ENCODE measurements around the gene IL2RG. TPM values are rescaled to one million over a fixed set of nuclear protein-coding genes. Genes with fewer than 3 reads are reported as not detected.

IL2RG gene
- total RNA-seq, 1 experiment from 2014 or later = 2.8 TPM

DNA sequence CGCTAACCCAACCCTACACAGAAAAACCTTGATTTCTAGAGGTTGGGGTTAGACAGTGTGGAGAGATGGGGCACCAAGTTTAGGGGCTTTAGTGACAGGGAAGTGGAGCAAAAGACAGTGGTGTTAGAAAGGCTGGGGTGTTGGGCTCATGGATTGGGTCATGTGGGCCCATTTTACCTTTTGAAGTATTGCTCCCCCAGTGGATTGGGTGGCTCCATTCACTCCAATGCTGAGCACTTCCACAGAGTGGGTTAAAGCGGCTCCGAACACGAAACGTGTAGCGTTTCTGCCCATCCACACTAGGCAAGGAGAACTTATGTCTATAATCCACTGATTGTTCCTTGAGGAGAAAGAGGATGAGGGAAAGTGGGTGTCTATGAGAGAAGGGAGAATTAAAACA, 2.3 kb downstream of the IL2RG start:
- no TSS peak for BruUV-seq (replicated peaks)
- Histone ChIP-seq H3K27me3 (replicated peaks; ENCODE audit: insufficient read depth, low read depth, low read length, poor library complexity) (no peaks in the 10 kb centered on the region), H3K4me3 (ENCODE audit: low read depth, low read length, poor library complexity, severe bottlenecking) (no peak overlapping the region), H3K36me3 (ENCODE audit: insufficient read depth, low read length, poor library complexity, severe bottlenecking) (no peaks in the 10 kb centered on the region), H3K4me1 (ENCODE audit: insufficient read depth, low read length, poor library complexity, severe bottlenecking) (peaks cover 1% of the 10 kb centered on the region), H3K9me3 (ENCODE audit: low read depth, low read length, poor library complexity, severe bottlenecking) (no peaks in the 10 kb centered on the region), H3K27ac (ENCODE audit: low read depth, low read length, poor library complexity, severe bottlenecking) (no peak overlapping the region)
- TF ChIP-seq, protein P1, sequence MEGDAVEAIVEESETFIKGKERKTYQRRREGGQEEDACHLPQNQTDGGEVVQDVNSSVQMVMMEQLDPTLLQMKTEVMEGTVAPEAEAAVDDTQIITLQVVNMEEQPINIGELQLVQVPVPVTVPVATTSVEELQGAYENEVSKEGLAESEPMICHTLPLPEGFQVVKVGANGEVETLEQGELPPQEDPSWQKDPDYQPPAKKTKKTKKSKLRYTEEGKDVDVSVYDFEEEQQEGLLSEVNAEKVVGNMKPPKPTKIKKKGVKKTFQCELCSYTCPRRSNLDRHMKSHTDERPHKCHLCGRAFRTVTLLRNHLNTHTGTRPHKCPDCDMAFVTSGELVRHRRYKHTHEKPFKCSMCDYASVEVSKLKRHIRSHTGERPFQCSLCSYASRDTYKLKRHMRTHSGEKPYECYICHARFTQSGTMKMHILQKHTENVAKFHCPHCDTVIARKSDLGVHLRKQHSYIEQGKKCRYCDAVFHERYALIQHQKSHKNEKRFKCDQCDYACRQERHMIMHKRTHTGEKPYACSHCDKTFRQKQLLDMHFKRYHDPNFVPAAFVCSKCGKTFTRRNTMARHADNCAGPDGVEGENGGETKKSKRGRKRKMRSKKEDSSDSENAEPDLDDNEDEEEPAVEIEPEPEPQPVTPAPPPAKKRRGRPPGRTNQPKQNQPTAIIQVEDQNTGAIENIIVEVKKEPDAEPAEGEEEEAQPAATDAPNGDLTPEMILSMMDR (conservative IDR thresholded peaks at IDR 0.05; ENCODE audit: low read depth, low read length) = no peak
- TF ChIP-seq EZH2 (IDR thresholded peaks at IDR 0.05; ENCODE audit: borderline replicate concordance, low read depth, low read length, poor library complexity, severe bottlenecking) = no peak
- intact Hi-C loops (cut with micrococcal nuclease; ENCODE audit: unreplicated experiment) = no loop called here
- POLR2A ChIA-PET (ENCODE audit: low non-redundant PET) = no interaction called here
- no peak for DNase-seq (ENCODE audit: low spot score)
- CTCF ChIA-PET = no interaction called here

DNA sequence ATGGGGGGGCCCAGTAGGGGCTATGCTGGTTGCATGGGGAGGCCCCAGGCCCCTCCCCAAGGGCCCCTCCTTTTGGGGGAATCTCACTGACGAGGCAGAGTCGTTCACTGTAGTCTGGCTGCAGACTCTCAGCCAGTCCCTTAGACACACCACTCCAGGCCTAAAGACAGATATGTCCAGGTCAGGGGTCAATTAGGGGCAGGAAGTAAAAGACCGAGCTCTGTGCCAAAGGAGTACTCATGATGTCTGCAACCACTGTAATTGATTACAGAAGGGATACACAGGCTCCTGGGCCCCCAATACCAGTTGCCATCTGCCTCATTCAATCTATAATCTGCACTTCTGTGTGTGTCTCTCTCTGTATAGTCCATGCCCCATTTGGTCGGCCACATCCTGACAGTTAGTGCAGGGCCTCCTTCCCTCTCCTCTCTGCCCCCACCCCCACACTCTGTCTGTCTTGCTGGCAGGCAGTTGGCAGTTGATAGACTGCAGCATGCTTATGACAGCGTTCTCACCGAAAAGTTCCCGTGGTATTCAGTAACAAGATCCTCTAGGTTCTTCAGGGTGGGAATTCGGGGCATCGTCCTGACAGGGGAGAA, 3.5 kb downstream of the IL2RG start:
- POLR2A ChIA-PET (ENCODE audit: low non-redundant PET) = no interaction called here
- H3K4me1 ChIP-seq (ENCODE audit: insufficient read depth, low read length, poor library complexity, severe bottlenecking) = peaks cover 11% of the 10 kb centered on the region

DNA sequence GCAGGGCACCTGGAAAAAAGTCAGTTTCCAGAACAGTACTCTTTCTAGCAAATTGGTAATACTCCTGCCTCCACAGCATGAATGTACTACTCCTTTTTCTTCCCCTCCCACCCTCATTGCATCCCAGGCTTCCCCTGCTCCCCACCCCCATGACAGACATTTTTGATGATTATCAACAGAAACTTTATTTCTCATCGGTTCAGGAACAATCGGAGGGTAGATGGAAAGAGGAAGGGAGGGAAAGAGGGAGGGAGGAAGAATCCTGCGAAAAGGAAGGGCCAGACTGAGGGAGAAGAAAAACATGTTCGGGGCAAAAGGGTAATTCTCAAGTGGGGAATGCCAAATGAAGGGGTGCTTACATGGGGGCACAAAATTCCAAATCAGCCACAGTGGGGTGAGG, 4.1 kb downstream of the IL2RG start:
- CTCF ChIA-PET = no interaction called here
- DNase-seq (ENCODE audit: low spot score) = no peak
- no peaks in the 10 kb centered on the region for H3K9me3 ChIP-seq (ENCODE audit: low read depth, low read length, poor library complexity, severe bottlenecking)
- no peaks in the 10 kb centered on the region for H3K27me3 ChIP-seq (replicated peaks; ENCODE audit: insufficient read depth, low read depth, low read length, poor library complexity)
- H3K4me3 ChIP-seq (ENCODE audit: low read depth, low read length, poor library complexity, severe bottlenecking) = no peak overlapping the region
- peaks cover 11% of the 10 kb centered on the region for H3K4me1 ChIP-seq (ENCODE audit: insufficient read depth, low read length, poor library complexity, severe bottlenecking)
- no peak overlapping the region for H3K27ac ChIP-seq (ENCODE audit: low read depth, low read length, poor library complexity, severe bottlenecking)
- BruUV-seq (replicated peaks) = no TSS peak
- TF ChIP-seq, protein P1 (conservative IDR thresholded peaks at IDR 0.05; ENCODE audit: low read depth, low read length) = no peak
- no peak for TF ChIP-seq EZH2 (IDR thresholded peaks at IDR 0.05; ENCODE audit: borderline replicate concordance, low read depth, low read length, poor library complexity, severe bottlenecking)
- POLR2A ChIA-PET (ENCODE audit: low non-redundant PET) = no interaction called here
- no peaks in the 10 kb centered on the region for H3K36me3 ChIP-seq (ENCODE audit: insufficient read depth, low read length, poor library complexity, severe bottlenecking)
- intact Hi-C loops (cut with micrococcal nuclease; ENCODE audit: unreplicated experiment) = no loop called here

More for the DNA sequence above, 3.5 kb downstream of the IL2RG start:
- Histone ChIP-seq H3K36me3 (ENCODE audit: insufficient read depth, low read length, poor library complexity, severe bottlenecking) (no peaks in the 10 kb centered on the region), H3K4me3 (ENCODE audit: low read depth, low read length, poor library complexity, severe bottlenecking) (no peak overlapping the region), H3K27ac (ENCODE audit: low read depth, low read length, poor library complexity, severe bottlenecking) (no peak overlapping the region), H3K27me3 (replicated peaks; ENCODE audit: insufficient read depth, low read depth, low read length, poor library complexity) (no peaks in the 10 kb centered on the region), H3K9me3 (ENCODE audit: low read depth, low read length, poor library complexity, severe bottlenecking) (no peaks in the 10 kb centered on the region)
- intact Hi-C loops (cut with micrococcal nuclease; ENCODE audit: unreplicated experiment) = no loop called here
- CTCF ChIA-PET = no interaction called here
- TF ChIP-seq EZH2 (IDR thresholded peaks at IDR 0.05; ENCODE audit: borderline replicate concordance, low read depth, low read length, poor library complexity, severe bottlenecking) = no peak
- no TSS peak for BruUV-seq (replicated peaks)
- no peak for DNase-seq (ENCODE audit: low spot score)

DNA sequence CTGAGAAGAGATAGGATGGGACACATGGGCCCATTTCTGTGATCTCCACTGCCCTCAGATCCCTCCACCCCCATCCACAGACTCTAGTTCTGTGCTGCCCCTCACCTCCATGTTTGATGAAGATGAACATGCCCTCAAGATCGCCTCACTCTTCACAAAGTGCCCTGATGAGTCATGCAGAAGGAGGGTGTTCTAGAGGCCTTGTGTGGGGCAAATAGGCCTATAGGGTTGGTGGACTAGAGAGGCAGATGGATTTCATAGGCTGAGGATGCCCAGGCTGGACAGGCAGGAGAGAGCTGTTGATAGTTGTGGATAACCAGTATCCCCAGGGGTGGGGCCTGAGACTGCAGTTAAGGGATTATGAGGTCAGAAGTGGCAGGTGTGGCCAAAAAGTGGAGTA, 5.0 kb downstream of the IL2RG start, which contains the start of gene CXorf65:
Gene CXorf65 (minus strand): TSS at position 314 of the 400 bp plus-strand sequence. CDS start 184 bp downstream, at position 130.
- Histone ChIP-seq H3K9me3 (ENCODE audit: low read depth, low read length, poor library complexity, severe bottlenecking) (no peaks in the 10 kb centered on the region), H3K4me1 (ENCODE audit: insufficient read depth, low read length, poor library complexity, severe bottlenecking) (peaks cover 11% of the 10 kb centered on the region), H3K27me3 (replicated peaks; ENCODE audit: insufficient read depth, low read depth, low read length, poor library complexity) (no peaks in the 10 kb centered on the region), H3K27ac (ENCODE audit: low read depth, low read length, poor library complexity, severe bottlenecking) (no peak within 1 kb of the TSS), H3K36me3 (ENCODE audit: insufficient read depth, low read length, poor library complexity, severe bottlenecking) (no peaks in the 10 kb centered on the region), H3K4me3 (ENCODE audit: low read depth, low read length, poor library complexity, severe bottlenecking) (no peak within 1 kb of the TSS)
- BruUV-seq (replicated peaks) = no TSS peak
- ChIA-PET CTCF (no interaction called here), POLR2A (ENCODE audit: low non-redundant PET) (no interaction called here)
- TF ChIP-seq, protein P1 (conservative IDR thresholded peaks at IDR 0.05; ENCODE audit: low read depth, low read length) = no peak
- no peak for TF ChIP-seq EZH2 (IDR thresholded peaks at IDR 0.05; ENCODE audit: borderline replicate concordance, low read depth, low read length, poor library complexity, severe bottlenecking)
- no peak for DNase-seq (ENCODE audit: low spot score)
- intact Hi-C loops (cut with micrococcal nuclease; ENCODE audit: unreplicated experiment) = no loop called here
